Activated CD4-positive, alpha-beta T cell treated with anti-CD3 and anti-CD28 coated beads for 36 hours (primary cell): Measurements from ENCODE around the gene MIA2. TPM values are rescaled to one million over a fixed set of nuclear protein-coding genes. Genes with fewer than 3 reads are reported as not detected.

ENCODE experiments used
- ATAC-seq: fragments of 200-7000 bp; cut with Tn5 transposase; one replicate; pipeline ENCODE4 v1.10.0; 2021; ENCODE audit warnings: mild to moderate bottlenecking, moderate library complexity
- CTCF ChIA-PET: fragments of 350-600 bp; sonication (Branson Sonifier 250); formaldehyde crosslinking; loops from one replicate; lab custom pipeline; 2021; ENCODE audit warnings: antibody characterized with exemption; lab: Charles Lee
- POLR2A ChIA-PET: fragments of 350-600 bp; sonication (Branson Sonifier 250); formaldehyde crosslinking; loops from one replicate; lab custom pipeline; 2021; ENCODE audit warnings: antibody characterized with exemption, inconsistent platforms; lab: Charles Lee
- DNase-seq: peaks from one replicate; pipeline ENCODE4 v3.0.0-alpha.2; 2020
- H3K27ac Mint-ChIP-seq: one replicate; pipeline ENCODE4 v1.8.0; 2021; ENCODE audit warnings: mixed read lengths
- H3K27me3 Mint-ChIP-seq: one replicate; pipeline ENCODE4 v1.8.0; 2021; ENCODE audit warnings: mixed read lengths
- H3K36me3 Mint-ChIP-seq: one replicate; pipeline ENCODE4 v1.8.0; 2021; ENCODE audit warnings: low read depth, mixed read lengths
- H3K4me1 Mint-ChIP-seq: one replicate; pipeline ENCODE4 v1.8.0; 2021; ENCODE audit warnings: mixed read lengths
- H3K4me3 Mint-ChIP-seq: one replicate; pipeline ENCODE4 v1.8.0; 2021; ENCODE audit warnings: mild to moderate bottlenecking, moderate library complexity, mixed read lengths
- H3K9me3 Mint-ChIP-seq: one replicate; pipeline ENCODE4 v1.8.0; 2021; ENCODE audit warnings: low read depth, mixed read lengths
- intact Hi-C, 2 experiments: fragments of 100-400 bp; cut with DNase I in 1 of 2; cut with micrococcal nuclease in 1 of 2; formaldehyde crosslinking; loops; one replicate each; pipeline versions ENCODE4 v1.14.2 to v1.15.1; 2022 to 2024; cut with DNase I, micrococcal nuclease
- total RNA-seq, 2 experiments: library from RNA; stranded (reverse); gene quantifications; one replicate each; pipeline ENCODE4 v1.2.3, GENCODE V29; 2021

The MIA2 gene
- total RNA-seq, 2 experiments from 2014 or later, result 18.2 to 22.2 TPM

DNA sequence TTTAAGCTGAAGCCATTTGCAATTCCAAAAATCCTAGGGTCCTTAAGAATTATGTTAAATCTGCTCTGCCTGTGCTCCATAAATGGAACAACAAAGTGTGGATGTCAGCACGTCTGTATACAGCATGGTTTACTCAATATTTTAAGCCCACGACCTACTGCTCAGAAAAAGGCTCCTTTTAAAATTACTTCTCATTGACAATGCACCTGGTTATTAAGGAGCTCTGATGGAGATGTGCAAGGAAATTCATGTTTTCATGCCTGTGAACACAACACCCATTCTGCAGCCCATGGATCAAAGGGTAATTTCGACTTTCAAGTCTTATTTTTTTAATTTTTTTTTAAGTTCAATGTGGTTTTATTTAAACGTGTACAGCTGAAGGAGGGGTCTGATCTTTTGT lies 150.5 kb downstream of the MIA2 start:
- H3K4me1 Mint-ChIP-seq, result peaks cover 32% of the 10 kb centered on the region
- intact Hi-C loops, result loop anchor here in 1 of 2 experiments (5.0 kb wide), 2 partner anchors 48 to 272 kb away; partner anchors contain the start of genes FBXO33 and GEMIN2
- ATAC-seq (no peak), DNase-seq (no peak)
- no peak overlapping the region for H3K4me3 Mint-ChIP-seq
- peaks cover 3% of the 10 kb centered on the region for H3K36me3 Mint-ChIP-seq
- ChIA-PET POLR2A (interaction anchor here (0.6 to 1.5 kb wide), 3 partner anchors 9 to 155 kb away, joined by 3 to 4 read pairs (median 3); no protein-coding TSS in a partner anchor), CTCF (interaction anchor here (1.4 to 2.1 kb wide), 2 partner anchors 8 to 153 kb away, joined by 4 to 10 read pairs; no protein-coding TSS in a partner anchor)
- no peaks in the 10 kb centered on the region for H3K27me3 Mint-ChIP-seq
- H3K27ac Mint-ChIP-seq, result no peak overlapping the region
- H3K9me3 Mint-ChIP-seq, result no peaks in the 10 kb centered on the region

DNA sequence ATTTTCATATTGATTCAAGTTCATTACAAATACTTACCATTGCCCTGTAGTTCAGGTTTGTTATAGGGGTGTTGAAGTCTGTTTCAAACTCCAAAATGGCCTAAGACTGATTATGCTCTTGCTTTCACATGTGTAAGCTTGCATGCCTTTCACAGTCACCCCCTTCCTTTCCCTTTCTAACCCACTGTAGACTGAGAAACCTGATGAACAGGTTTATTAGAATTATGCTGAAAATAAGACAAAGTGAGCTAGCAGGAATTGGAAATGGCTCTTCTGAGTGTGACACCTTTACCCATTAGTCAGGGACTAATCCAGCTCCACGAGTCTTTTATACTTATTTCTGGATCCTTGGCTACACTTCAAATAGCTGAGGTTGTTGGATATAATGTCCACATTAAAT lies 159.6 kb downstream of the MIA2 start:
- no peak overlapping the region for H3K27ac Mint-ChIP-seq
- no peaks in the 10 kb centered on the region for H3K9me3 Mint-ChIP-seq
- POLR2A ChIA-PET, result no interaction called here

DNA sequence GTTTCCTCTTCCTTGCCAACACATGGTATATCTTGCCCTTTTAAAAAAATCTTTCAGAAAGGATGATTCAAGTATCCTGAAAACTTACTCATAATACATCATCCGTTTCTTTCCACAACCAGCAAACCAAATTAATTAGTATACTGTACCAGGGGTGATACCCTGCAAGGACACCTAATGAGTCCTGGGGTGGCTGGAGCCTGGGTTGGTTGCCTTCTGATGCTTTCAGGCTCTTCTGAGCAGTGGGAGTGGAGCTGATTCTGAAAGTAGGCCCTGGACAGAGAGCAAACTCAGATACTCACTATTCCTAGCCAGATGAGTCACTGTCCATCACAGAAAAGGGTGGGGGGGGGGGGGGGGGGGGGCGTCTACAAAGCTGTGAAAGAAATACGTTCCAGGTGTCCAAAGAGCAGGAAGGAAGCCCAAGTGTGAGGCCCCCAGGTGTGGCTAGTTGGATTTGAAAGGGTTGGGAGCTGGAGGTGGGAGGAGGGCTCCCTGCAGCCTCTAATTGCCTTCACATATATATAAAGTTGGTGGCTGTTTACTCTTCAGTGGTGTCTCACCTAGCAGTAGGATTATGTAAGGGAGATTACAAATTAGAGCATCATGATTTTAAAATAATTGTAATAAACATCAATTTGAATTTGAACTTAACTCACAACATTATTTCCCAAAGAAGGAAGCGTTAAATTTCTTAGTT lies 162.0 kb downstream of the MIA2 start:
- no peak overlapping the region for H3K4me3 Mint-ChIP-seq
- H3K27me3 Mint-ChIP-seq, result no peaks in the 10 kb centered on the region
- peaks cover 13% of the 10 kb centered on the region for H3K4me1 Mint-ChIP-seq
- POLR2A ChIA-PET, result interaction anchor here (0.5 kb wide), 1 partner anchor 342 kb away, joined by 4 read pairs; no protein-coding TSS in a partner anchor
- intact Hi-C loops, result loop anchor here in 1 of 2 experiments (5.0 kb wide), 1 partner anchor 37 kb away; the partner anchor contains the start of gene FBXO33
- H3K27ac Mint-ChIP-seq, result peak overlapping the region; percentile 84
- peaks cover 18% of the 10 kb centered on the region for H3K36me3 Mint-ChIP-seq
- CTCF ChIA-PET, result no interaction called here
- H3K9me3 Mint-ChIP-seq, result no peaks in the 10 kb centered on the region
- DNase-seq (peak; percentile 20), ATAC-seq (peak; percentile 85)

More for the DNA sequence above, 159.6 kb downstream of the MIA2 start:
- Mint-ChIP-seq H3K36me3 (peaks cover 15% of the 10 kb centered on the region), H3K4me1 (peaks cover 18% of the 10 kb centered on the region), H3K27me3 (no peaks in the 10 kb centered on the region), H3K4me3 (no peak overlapping the region)
- no peak for DNase-seq
- intact Hi-C loops, result no loop called here
- ATAC-seq, result no peak
- CTCF ChIA-PET, result interaction anchor here (1.8 kb wide), 1 partner anchor 10 kb away, joined by 10 read pairs; no protein-coding TSS in a partner anchor

DNA sequence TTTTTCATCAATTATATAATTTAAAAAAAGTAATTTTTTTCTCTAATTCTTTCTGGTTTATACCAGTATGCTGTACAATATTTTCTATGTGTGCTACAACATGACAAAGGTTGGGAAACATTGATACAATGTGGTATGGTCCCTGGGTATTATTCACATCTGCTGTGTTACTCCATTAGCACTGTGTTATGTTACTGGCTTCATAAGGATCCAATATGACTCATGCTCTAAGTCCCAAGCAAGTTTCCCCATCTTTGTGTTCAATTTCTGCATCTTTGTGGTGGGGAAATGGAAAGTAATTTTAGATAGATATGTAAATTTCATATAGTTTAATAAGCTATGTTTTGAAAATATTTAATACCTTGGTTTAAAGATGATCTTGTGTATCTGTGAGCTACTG lies 162.7 kb downstream of the MIA2 start:
- no peak overlapping the region for H3K27ac Mint-ChIP-seq
- H3K4me1 Mint-ChIP-seq, result peaks cover 13% of the 10 kb centered on the region
- ATAC-seq (peak; percentile 33), DNase-seq (no peak)
- H3K9me3 Mint-ChIP-seq, result no peaks in the 10 kb centered on the region
- ChIA-PET POLR2A (interaction anchor here (1.4 kb wide), 1 partner anchor 35 kb away, joined by 3 read pairs; the partner anchor contains the start of gene FBXO33), CTCF (interaction anchor here (0.7 to 1.2 kb wide), 2 partner anchors 29 to 1077 kb away, joined by 3 read pairs; no protein-coding TSS in a partner anchor)
- no peaks in the 10 kb centered on the region for H3K27me3 Mint-ChIP-seq
- intact Hi-C loops, result loop anchor here in 1 of 2 experiments (5.0 kb wide), 1 partner anchor 36 kb away; the partner anchor contains the start of gene FBXO33
- H3K4me3 Mint-ChIP-seq, result no peak overlapping the region
- peaks cover 18% of the 10 kb centered on the region for H3K36me3 Mint-ChIP-seq

DNA sequence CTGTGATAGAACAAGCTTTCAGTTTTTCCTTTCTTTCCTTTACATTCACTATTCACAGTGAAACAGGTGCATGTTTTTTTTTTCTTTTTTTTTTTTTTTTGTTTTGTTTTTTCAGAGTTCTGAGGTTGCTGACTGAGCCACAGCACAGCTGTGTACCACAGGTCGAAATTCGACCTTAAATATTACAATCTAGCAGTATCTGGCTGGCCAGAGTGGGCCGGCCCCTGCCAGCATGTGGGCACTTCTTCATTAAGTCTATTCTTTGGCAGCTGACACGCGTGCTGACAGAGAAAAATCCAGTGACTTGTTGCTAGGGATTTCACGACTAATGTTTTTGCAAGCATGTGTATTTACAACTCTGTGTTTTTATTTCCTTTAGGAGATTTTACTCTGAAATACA lies 164.7 kb downstream of the MIA2 start:
- CTCF ChIA-PET, result no interaction called here
- intact Hi-C loops, result loop anchor here in 1 of 2 experiments (5.0 kb wide), 1 partner anchor 34 kb away; the partner anchor contains the start of gene FBXO33
- Mint-ChIP-seq H3K27ac (no peak overlapping the region), H3K4me1 (peaks cover 13% of the 10 kb centered on the region), H3K27me3 (no peaks in the 10 kb centered on the region), H3K9me3 (no peaks in the 10 kb centered on the region), H3K36me3 (peaks cover 21% of the 10 kb centered on the region), H3K4me3 (no peak overlapping the region)
- no peak for DNase-seq
- POLR2A ChIA-PET, result no interaction called here
- no peak for ATAC-seq

DNA sequence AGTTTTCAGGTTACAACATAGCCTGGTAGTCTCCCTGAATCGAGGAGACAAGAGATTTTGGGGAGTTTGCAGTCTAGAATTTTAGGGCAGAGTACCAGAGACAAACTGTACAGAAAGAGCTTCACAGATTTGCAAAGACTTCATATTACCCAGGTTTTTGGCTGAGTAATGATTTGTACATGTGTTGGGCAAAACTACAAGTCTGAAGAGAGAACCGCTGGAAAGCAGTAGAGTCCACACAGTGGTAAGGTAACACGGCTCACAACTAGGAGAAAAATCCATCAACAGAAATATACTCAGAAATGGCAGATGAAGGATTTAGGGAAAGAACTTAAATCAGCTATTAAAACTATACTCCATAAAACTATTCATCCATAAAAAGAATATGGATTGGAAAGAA lies 172.8 kb downstream of the MIA2 start:
- Mint-ChIP-seq H3K36me3 (peaks cover 20% of the 10 kb centered on the region), H3K9me3 (peaks cover 5% of the 10 kb centered on the region), H3K27ac (peak overlapping the region; percentile 42), H3K4me3 (no peak overlapping the region), H3K4me1 (peaks cover 15% of the 10 kb centered on the region), H3K27me3 (no peaks in the 10 kb centered on the region)
- POLR2A ChIA-PET, result no interaction called here
- ATAC-seq (no peak), DNase-seq (no peak)
- CTCF ChIA-PET, result no interaction called here
- intact Hi-C loops, result no loop called here

DNA sequence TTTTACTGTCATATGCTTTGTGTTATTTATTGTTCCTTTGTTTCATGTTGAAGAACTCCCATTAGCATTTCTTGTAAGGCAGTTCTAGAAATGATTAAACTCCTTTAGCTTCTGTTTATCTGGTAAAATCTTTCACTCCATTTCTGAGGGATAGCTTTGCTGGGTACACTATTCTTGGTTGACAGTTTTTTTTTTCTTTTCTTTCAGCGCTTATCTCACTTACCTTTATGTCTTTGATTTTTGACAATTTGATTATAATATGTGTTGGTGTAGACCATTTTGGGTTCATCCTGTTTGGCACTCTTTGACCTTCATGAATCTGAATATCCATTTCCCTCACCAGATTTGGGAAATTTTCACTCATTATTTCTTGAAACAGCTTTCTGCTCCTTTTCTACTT lies 182.4 kb downstream of the MIA2 start:
- POLR2A ChIA-PET, result no interaction called here
- H3K27ac Mint-ChIP-seq, result no peak overlapping the region
- H3K9me3 Mint-ChIP-seq, result peaks cover 27% of the 10 kb centered on the region
- no peaks in the 10 kb centered on the region for H3K27me3 Mint-ChIP-seq
- peaks cover 3% of the 10 kb centered on the region for H3K4me1 Mint-ChIP-seq
- no peak overlapping the region for H3K4me3 Mint-ChIP-seq
- peaks cover 48% of the 10 kb centered on the region for H3K36me3 Mint-ChIP-seq
- intact Hi-C loops, result no loop called here
- ATAC-seq (no peak), DNase-seq (no peak)
- CTCF ChIA-PET, result interaction anchor here (0.7 to 1.7 kb wide), 2 partner anchors 11 to 36 kb away, joined by 3 to 10 read pairs; no protein-coding TSS in a partner anchor

DNA sequence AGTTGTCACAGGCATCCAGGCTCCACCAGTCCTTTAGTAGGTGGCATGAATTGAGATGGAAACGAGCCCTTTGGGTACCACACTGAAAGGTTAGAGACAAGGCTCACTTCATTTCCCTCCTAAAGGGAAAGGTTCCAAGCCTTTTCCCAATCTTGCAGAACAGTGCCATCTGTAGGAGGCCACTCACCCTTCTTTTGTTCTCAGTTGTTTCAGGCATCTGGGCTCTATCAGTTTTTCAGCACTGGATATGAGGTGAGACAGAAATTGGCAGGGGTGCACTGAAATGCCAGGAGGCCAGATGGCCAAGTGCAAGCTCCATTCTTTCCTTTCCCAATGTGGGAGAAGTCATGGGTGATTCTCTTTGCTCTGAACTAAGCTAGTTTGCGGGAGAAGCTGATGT lies 183.3 kb downstream of the MIA2 start:
- Mint-ChIP-seq H3K9me3 (peaks cover 24% of the 10 kb centered on the region), H3K36me3 (peaks cover 48% of the 10 kb centered on the region), H3K4me1 (peaks cover 10% of the 10 kb centered on the region), H3K27ac (no peak overlapping the region), H3K27me3 (no peaks in the 10 kb centered on the region), H3K4me3 (no peak overlapping the region)
- DNase-seq, result no peak
- ChIA-PET CTCF (interaction anchor here (0.7 to 1.7 kb wide), 2 partner anchors 10 to 372 kb away, joined by 3 to 10 read pairs; no protein-coding TSS in a partner anchor), POLR2A (no interaction called here)
- no peak for ATAC-seq
- intact Hi-C loops, result no loop called here

DNA sequence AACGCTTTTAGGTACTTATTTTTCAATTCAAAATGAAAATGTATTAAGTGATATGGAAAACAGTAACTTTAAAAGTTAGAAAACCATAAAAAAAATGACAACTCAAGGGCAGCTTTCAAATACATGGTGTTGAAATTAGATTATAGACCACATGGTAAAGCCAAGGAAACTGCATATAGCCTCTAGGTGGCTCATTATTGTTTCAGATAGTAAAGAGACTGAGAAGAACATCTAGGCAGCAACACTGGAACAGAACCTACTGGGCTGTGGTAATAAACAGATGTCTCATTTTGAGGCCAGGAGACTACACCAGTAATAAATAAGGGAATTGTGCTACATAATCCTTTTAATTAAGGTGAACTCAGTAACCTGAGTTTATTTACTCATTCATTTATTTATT lies 185.6 kb downstream of the MIA2 start:
- intact Hi-C loops, result no loop called here
- Mint-ChIP-seq H3K36me3 (peaks cover 36% of the 10 kb centered on the region), H3K9me3 (peaks cover 14% of the 10 kb centered on the region), H3K27ac (no peak overlapping the region), H3K4me3 (no peak overlapping the region), H3K4me1 (peaks cover 25% of the 10 kb centered on the region), H3K27me3 (no peaks in the 10 kb centered on the region)
- ATAC-seq (no peak), DNase-seq (no peak)
- CTCF ChIA-PET, result no interaction called here
- POLR2A ChIA-PET, result no interaction called here

DNA sequence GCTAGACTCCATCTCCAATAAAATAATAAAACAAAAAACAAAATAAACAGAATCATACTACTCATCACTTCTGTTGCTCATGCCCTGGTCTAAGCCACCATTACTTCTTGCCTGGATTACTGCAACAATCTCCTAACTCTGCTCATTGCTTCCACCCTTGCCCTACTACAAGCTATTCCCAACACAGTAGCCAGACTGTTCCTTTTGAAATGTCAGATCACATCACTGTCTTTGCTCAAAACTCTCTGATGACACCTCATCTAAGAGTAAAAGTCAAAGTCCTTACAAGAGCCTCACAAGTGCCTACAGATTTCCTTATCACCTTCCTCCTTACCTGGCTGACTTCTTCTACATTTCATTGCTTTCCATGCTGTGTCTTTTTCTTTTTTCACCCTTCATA lies 188.5 kb downstream of the MIA2 start:
- POLR2A ChIA-PET, result no interaction called here
- H3K4me3 Mint-ChIP-seq, result no peak overlapping the region
- DNase-seq (no peak), ATAC-seq (no peak)
- H3K9me3 Mint-ChIP-seq, result peaks cover under 1% of the 10 kb centered on the region
- no peaks in the 10 kb centered on the region for H3K27me3 Mint-ChIP-seq
- intact Hi-C loops, result no loop called here
- H3K27ac Mint-ChIP-seq, result no peak overlapping the region
- H3K4me1 Mint-ChIP-seq, result peaks cover 43% of the 10 kb centered on the region
- CTCF ChIA-PET, result interaction anchor here (0.7 kb wide), 1 partner anchor 32 kb away, joined by 3 read pairs; no protein-coding TSS in a partner anchor
- H3K36me3 Mint-ChIP-seq, result peaks cover 18% of the 10 kb centered on the region

DNA sequence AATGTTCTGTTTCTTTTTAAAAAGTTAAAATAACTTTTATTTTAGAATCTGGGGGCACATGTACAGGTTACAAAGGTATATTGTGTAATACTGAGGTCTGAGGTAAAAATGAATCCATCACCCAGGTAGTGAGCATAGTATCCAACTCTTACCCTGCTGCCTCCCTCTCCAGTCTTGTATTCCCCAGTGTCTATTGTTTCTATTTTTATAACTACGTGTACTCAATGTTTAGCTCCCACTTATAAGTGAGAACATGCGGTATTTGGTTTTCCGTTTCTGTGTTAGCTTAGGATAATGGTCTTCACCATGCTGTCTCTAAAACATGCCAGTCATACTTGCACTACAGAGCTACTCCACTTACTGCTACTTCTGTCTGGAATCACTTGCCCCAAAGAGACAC lies 190.1 kb downstream of the MIA2 start:
- Mint-ChIP-seq H3K27me3 (no peaks in the 10 kb centered on the region), H3K36me3 (peaks cover 15% of the 10 kb centered on the region), H3K4me3 (no peak overlapping the region), H3K4me1 (peaks cover 53% of the 10 kb centered on the region), H3K27ac (no peak overlapping the region), H3K9me3 (no peaks in the 10 kb centered on the region)
- ChIA-PET POLR2A (no interaction called here), CTCF (interaction anchor here (0.6 to 1.0 kb wide), 2 partner anchors 9 to 10 kb away, joined by 3 read pairs; no protein-coding TSS in a partner anchor)
- intact Hi-C loops, result no loop called here
- ATAC-seq, result peak; percentile 31
- no peak for DNase-seq
